Nephron (organoid): ENCODE data around the gene LIME1.

Source experiments
- H3K27ac Mint-ChIP-seq, 3 experiments: 2 replicates each; pipeline ENCODE4 v1.8.0; 2020; ENCODE audit warnings: mixed read lengths in 3 of 3, mild to moderate bottlenecking in 2 of 3, moderate library complexity in 1 of 3
- H3K27me3 Mint-ChIP-seq: 2 replicates; pipeline ENCODE4 v1.8.0; 2021; ENCODE audit warnings: low read depth, mild to moderate bottlenecking, moderate library complexity, mixed read lengths
- H3K36me3 Mint-ChIP-seq: 2 replicates; pipeline ENCODE4 v1.8.0; 2020; ENCODE audit warnings: low read depth, mixed read lengths
- H3K4me1 Mint-ChIP-seq: 2 replicates; pipeline ENCODE4 v1.8.0; 2020; ENCODE audit warnings: mixed read lengths
- H3K4me3 Mint-ChIP-seq, 3 experiments: 2 replicates each; pipeline ENCODE4 v1.8.0; 2020; ENCODE audit warnings: mild to moderate bottlenecking in 3 of 3, mixed read lengths in 3 of 3, moderate library complexity in 2 of 3
- H3K9me3 Mint-ChIP-seq: 2 replicates; pipeline ENCODE4 v1.8.0; 2020; ENCODE audit warnings: mixed read lengths
- TF ChIP-seq, protein P1 (sequence below), 3 experiments: fragments of 200-600 bp; sonication (generic); IDR thresholded peaks; one replicate each; pipeline ENCODE4 v1.5.0; 2021; ENCODE audit warnings: antibody characterized with exemption in 3 of 3; ENCODE audit not compliant: unreplicated experiment in 3 of 3

LIME1 gene

DNA sequence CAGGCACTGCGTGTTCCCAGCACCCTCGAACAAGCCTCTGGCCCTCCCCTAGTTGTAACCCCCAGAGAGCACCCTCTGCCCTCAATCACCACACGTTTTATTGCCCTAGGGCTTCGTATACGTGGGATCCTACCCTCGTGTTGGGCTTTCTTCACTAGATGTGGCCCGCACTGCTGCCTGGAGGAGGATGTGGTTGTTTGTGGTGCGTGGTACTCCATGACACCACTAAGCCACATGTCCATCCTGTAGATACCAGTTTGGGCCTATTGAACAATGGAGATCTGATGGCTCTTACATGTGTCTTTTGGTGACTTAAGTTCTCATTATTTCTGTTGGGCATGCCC is 20.2 kb downstream of the LIME1 start:
- Mint-ChIP-seq H3K27ac (no peak overlapping the region), H3K4me3 (no peak overlapping the region), H3K27me3 (peaks cover 4% of the 10 kb centered on the region), H3K4me1 (no peaks in the 10 kb centered on the region), H3K9me3 (no peaks in the 10 kb centered on the region), H3K36me3 (peaks cover 46% of the 10 kb centered on the region)
- TF ChIP-seq, protein P1, sequence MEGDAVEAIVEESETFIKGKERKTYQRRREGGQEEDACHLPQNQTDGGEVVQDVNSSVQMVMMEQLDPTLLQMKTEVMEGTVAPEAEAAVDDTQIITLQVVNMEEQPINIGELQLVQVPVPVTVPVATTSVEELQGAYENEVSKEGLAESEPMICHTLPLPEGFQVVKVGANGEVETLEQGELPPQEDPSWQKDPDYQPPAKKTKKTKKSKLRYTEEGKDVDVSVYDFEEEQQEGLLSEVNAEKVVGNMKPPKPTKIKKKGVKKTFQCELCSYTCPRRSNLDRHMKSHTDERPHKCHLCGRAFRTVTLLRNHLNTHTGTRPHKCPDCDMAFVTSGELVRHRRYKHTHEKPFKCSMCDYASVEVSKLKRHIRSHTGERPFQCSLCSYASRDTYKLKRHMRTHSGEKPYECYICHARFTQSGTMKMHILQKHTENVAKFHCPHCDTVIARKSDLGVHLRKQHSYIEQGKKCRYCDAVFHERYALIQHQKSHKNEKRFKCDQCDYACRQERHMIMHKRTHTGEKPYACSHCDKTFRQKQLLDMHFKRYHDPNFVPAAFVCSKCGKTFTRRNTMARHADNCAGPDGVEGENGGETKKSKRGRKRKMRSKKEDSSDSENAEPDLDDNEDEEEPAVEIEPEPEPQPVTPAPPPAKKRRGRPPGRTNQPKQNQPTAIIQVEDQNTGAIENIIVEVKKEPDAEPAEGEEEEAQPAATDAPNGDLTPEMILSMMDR (IDR thresholded peaks at IDR 0.05; ENCODE audit: unreplicated experiment in 3 of 3) = no peak

DNA sequence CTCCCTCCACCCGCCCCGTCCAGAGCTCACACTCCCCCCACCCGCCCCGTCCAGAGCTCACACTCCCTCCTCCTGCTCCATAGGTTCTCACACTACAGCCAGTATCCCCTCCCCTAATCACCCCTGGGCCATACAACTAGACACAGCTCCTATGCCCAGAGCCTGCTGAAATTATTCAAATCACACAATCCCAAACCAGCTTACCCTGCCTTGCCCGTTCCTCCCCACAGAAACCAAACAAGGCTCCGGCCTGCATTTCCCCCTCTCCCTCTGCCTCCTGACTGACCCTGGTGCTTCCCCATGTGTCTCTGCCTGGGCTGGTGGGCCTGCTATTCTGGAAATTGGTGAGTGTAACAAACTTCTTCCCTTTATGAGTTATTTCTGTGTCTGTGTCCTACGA is 21.7 kb downstream of the LIME1 start:
- no peaks in the 10 kb centered on the region for H3K4me1 Mint-ChIP-seq
- peaks cover 61% of the 10 kb centered on the region for H3K36me3 Mint-ChIP-seq
- H3K4me3 Mint-ChIP-seq = no peak overlapping the region
- no peaks in the 10 kb centered on the region for H3K9me3 Mint-ChIP-seq
- TF ChIP-seq, protein P1 (IDR thresholded peaks at IDR 0.05; ENCODE audit: unreplicated experiment in 3 of 3) = no peak
- no peak overlapping the region for H3K27ac Mint-ChIP-seq
- H3K27me3 Mint-ChIP-seq = peaks cover 4% of the 10 kb centered on the region

DNA sequence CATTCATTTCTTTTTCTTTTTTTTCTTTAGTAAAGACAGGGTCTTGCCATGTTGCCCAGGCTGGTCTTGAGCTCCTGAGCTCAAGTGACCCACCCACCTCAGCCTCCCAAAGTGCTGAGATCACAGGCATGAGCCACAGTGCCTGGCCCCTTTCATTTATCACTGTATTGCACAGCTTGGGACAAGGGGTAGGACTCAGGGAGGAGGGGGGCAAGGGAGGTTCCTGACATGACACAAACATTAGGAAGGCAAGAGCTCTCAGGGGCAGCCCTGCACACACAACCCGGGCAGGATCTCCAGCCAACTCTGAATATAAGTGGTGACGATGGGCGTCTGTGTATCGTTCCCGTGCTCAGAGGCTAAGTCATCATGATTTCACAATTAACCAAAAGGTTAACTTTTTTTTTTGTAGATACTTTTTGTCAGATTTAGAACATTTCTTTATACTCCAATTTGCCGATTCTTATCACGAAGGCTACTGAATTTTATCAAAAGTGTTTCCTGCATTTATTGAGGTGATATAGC is 23.0 kb downstream of the LIME1 start:
- H3K4me1 Mint-ChIP-seq = no peaks in the 10 kb centered on the region
- TF ChIP-seq, protein P1 (IDR thresholded peaks at IDR 0.05; ENCODE audit: unreplicated experiment in 3 of 3) = no peak
- peaks cover 64% of the 10 kb centered on the region for H3K36me3 Mint-ChIP-seq
- H3K9me3 Mint-ChIP-seq = no peaks in the 10 kb centered on the region
- H3K27me3 Mint-ChIP-seq = peaks cover 4% of the 10 kb centered on the region
- H3K4me3 Mint-ChIP-seq = no peak overlapping the region
- no peak overlapping the region for H3K27ac Mint-ChIP-seq

DNA sequence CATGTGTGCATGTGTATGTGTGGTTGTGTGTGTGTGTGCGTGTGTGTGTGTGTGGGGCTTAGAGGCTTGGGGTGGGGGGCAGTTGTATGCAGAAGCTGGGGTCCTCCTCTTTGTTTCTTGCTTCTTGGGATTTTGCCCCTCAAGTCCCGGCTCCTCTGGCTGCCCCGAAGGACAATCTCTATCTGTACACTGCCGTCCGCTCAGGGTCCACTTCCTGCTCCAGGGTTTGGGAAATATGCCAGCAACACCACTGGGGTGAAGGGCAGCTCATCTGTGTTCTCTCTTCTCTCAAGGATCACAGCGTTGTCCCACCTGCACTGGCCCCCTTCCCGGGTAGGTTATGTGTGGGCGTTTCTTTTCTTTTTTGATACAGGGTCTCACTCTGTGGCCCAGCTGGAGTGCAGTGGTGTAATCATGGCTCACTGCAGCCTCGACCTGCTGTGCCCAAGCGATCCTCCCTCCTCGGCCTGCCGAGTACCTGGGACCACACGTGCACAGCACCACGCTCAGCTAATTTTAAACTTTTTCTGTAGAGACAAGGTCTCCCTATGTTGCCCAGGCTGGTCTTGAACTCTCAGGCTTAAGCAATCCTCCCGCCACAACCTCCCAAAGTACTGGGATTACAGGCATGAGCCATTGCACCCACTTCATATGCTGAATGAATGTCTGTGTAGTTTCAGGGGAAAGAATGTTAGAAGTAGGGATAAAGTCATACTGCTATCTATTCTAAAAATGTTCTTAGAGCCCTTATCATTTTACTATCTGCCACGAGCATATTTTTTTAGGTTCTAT is 28.8 kb downstream of the LIME1 start:
- no peak overlapping the region for H3K27ac Mint-ChIP-seq
- TF ChIP-seq, protein P1 (IDR thresholded peaks at IDR 0.05; ENCODE audit: unreplicated experiment in 3 of 3) = no peak
- no peaks in the 10 kb centered on the region for H3K9me3 Mint-ChIP-seq
- no peak overlapping the region for H3K4me3 Mint-ChIP-seq
- H3K27me3 Mint-ChIP-seq = peaks cover 4% of the 10 kb centered on the region
- H3K36me3 Mint-ChIP-seq = peaks cover 72% of the 10 kb centered on the region
- H3K4me1 Mint-ChIP-seq = no peaks in the 10 kb centered on the region

DNA sequence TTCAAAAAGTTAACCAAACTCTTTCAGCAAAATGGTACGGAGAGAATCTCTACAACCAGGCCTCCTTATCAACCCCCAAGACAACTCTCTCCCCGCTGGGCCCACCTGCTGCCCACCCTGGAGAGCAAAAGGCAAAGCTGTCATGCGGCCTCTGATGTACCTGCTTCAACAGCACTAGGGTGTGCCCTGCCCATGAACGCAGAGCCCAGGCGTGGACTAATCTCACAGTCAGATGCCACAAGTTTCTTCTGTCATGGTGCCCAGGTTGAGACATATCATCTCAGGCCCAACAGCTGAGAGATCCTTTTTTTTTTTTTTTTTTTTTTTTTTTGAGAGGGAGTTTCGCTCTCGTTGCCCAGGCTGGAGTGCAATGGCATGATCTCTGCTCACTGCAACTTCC is 29.4 kb downstream of the LIME1 start:
- Mint-ChIP-seq H3K4me1 (no peaks in the 10 kb centered on the region), H3K27me3 (peaks cover 2% of the 10 kb centered on the region), H3K4me3 (no peak overlapping the region), H3K36me3 (peaks cover 71% of the 10 kb centered on the region), H3K27ac (no peak overlapping the region), H3K9me3 (no peaks in the 10 kb centered on the region)
- TF ChIP-seq, protein P1 (IDR thresholded peaks at IDR 0.05; ENCODE audit: unreplicated experiment in 3 of 3) = no peak
